Measurements from ENCODE around the gene HSD17B10.
"Not testable (repeated sequence)": the region's sequence is repeated elsewhere in the genome, so short reads cannot be mapped to it uniquely, and the experiment has no call there.

Gene HSD17B10

DNA sequence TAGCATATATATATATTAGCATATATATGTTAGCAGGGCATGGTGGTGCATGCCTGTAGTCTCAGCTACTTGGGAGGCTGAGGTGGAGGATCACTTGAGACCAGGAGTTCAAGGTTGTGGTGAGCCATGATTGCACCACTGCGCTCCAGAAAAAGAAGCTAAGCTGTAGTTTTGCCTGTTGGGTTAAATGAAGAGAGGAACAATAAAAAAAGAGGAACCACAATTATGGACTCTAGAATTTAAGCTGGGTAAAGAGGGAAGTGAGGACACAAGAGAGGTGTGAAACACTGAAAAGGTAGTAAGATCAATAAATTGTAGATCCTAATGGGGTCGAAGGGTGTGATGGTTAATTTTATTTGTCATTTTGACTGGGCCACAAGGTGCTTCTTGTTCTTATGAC is 40.5 kb upstream of the HSD17B10 start:
- TF ChIP-seq, protein P1, sequence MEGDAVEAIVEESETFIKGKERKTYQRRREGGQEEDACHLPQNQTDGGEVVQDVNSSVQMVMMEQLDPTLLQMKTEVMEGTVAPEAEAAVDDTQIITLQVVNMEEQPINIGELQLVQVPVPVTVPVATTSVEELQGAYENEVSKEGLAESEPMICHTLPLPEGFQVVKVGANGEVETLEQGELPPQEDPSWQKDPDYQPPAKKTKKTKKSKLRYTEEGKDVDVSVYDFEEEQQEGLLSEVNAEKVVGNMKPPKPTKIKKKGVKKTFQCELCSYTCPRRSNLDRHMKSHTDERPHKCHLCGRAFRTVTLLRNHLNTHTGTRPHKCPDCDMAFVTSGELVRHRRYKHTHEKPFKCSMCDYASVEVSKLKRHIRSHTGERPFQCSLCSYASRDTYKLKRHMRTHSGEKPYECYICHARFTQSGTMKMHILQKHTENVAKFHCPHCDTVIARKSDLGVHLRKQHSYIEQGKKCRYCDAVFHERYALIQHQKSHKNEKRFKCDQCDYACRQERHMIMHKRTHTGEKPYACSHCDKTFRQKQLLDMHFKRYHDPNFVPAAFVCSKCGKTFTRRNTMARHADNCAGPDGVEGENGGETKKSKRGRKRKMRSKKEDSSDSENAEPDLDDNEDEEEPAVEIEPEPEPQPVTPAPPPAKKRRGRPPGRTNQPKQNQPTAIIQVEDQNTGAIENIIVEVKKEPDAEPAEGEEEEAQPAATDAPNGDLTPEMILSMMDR (IDR thresholded peaks at IDR 0.05; ENCODE audit: insufficient read depth, low read depth, low read length, missing control alignments): no peak
- no peak for DNase-seq (ENCODE audit: low read depth)
- H3K4me3 ChIP-seq (ENCODE audit: low read depth, low read length): no peak overlapping the region

DNA sequence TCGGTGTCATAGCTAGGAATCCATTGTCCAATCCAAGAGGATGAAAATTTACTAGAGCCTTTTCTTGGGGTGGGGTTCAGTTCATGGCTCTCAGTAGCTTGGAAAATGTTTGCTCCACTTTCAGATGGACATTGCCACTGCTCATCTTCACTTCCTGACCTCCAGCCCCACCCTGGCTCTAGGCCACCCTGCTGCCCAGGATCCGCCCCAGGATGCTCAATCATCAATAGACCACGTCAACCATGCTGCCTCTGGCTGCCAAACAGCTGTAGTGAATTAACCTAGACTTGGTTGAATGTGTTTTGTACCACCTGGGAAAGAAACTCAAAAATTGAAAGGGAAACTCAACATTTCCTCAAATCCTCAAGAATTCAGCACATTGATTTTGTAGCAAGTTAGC is 37.2 kb upstream of the HSD17B10 start:
- TF ChIP-seq, protein P1 (IDR thresholded peaks at IDR 0.05; ENCODE audit: insufficient read depth, low read depth, low read length, missing control alignments): no peak
- no peak overlapping the region for H3K4me3 ChIP-seq (ENCODE audit: low read depth, low read length)
- DNase-seq (ENCODE audit: low read depth): no peak

DNA sequence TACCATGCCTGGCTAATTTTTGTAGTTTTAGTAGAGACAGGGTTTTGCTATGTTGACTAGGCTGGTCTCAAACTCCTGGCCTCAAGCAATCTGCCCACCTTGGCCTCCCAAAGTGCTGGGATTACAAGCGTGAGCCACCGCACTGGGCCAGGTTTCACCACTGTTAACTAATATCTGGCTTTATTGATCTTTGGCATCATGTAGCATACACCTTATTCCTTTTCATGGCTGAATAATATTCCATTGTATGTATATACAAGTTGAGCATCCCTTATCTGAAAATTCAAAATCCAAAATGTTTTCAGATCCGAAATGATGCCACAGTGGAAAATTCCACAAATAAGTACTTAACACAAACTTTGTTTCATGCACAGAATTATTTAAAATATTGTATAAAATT is 34.5 kb upstream of the HSD17B10 start:
- not testable (repeated sequence) for DNase-seq (ENCODE audit: low read depth); H3K4me3 ChIP-seq (ENCODE audit: low read depth, low read length)

DNA sequence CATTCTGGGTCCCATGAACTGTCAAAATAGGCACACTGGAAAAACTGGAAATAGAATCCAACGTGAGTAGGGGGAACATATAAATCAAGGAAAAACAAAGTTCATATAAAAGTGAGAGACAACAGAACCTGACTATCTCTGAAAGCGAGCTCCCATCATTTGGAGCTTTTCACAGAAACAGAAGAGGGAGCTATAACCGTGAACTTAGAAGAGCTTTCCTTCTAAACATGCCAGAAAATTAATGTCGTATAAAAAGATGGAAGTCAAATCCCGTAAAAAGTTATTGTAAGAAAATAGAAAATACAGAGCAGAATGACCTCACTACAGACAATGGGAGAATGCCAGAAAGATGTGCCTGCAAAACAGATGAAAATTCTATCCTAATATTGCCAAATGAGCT is 23.9 kb upstream of the HSD17B10 start:
- TF ChIP-seq, protein P1 (IDR thresholded peaks at IDR 0.05; ENCODE audit: insufficient read depth, low read depth, low read length, missing control alignments): no peak
- no peak for DNase-seq (ENCODE audit: low read depth)
- no peak overlapping the region for H3K4me3 ChIP-seq (ENCODE audit: low read depth, low read length)

DNA sequence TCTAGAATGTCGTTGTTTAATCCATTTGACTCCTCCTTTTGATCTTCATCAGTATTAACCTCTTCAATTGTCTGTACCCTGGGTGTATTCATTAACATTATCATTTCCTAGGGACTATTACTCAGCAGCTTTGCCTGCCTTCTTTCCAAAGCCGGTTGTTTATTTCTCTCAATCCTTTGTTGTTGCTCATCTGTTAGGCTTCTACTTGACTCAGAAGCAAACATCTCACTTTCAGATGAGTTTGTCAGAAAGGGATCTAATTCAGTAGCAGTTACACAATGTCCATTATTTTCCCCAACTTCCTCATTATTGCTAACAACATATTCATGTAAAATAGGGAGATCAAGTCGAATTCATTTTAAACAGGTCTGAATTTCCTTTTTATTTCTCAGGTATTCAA is 22.1 kb upstream of the HSD17B10 start:
- DNase-seq (ENCODE audit: low read depth): no peak
- no peak overlapping the region for H3K4me3 ChIP-seq (ENCODE audit: low read depth, low read length)
- TF ChIP-seq, protein P1 (IDR thresholded peaks at IDR 0.05; ENCODE audit: insufficient read depth, low read depth, low read length, missing control alignments): no peak

DNA sequence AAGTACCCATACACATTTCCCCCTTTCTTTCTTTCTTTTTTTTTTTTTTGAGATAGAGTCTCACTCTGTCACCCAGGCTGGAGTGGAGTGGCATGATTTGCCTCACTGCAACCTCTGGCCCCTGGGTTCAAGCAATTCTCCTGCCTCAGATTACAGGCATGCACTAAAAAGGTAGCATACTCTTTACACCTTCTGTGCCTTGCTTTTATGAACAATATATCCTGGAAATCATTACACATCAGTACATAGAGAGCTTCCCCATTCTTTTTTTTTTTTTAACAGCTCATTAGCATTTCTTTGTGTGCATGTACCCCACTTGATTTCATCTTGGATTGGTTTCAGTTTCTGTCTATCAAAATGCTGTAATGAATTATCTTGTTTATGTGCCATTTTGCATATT is 18.6 kb upstream of the HSD17B10 start:
- DNase-seq (ENCODE audit: low read depth): no peak

DNA sequence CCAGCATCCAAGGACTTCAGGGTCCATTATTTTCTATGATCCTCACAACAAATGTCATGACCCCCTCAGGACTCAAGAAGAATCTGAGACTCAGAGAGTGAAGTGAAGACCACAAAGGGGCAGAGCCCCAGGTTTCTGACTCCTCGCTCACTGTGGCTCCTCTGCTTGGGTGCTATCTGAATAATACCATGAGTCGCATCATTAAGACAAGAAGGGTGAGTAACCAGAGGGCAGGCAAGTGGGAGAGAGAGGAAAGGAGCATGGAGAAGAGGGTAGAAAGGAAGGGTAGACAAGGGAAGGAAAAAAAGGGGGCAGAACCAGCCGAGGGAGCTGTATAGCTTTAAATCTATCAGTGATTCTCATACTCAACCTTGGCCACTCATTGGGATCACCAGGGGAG is 15.5 kb upstream of the HSD17B10 start:
- DNase-seq (ENCODE audit: low read depth): no peak
- TF ChIP-seq, protein P1 (IDR thresholded peaks at IDR 0.05; ENCODE audit: insufficient read depth, low read depth, low read length, missing control alignments): no peak
- no peak overlapping the region for H3K4me3 ChIP-seq (ENCODE audit: low read depth, low read length)

More for the DNA sequence above, 18.6 kb upstream of the HSD17B10 start:
- TF ChIP-seq, protein P1 (IDR thresholded peaks at IDR 0.05; ENCODE audit: insufficient read depth, low read depth, low read length, missing control alignments): no peak
- H3K4me3 ChIP-seq (ENCODE audit: low read depth, low read length): no peak overlapping the region
